Body of pancreas (tissue), 4 donors: ENCODE data around the gene C19orf12. TPM values are rescaled to one million over a fixed set of nuclear protein-coding genes. Genes with fewer than 3 reads are reported as not detected.

ENCODE experiments used
- ATAC-seq: fragments of 150-250 bp; one replicate; pipeline ENCODE4 v1.9.1; 2016
- DNase-seq, 4 donors: peaks; one replicate each; pipeline ENCODE4 v3.0.0-alpha.2; 2019
- H3K27ac ChIP-seq, 4 donors: fragments of 200-600 bp; sonication (generic); 1 replicate in 3 of 4; 2 replicates in 1 of 4; pipeline versions ENCODE4 v1.5.1 to v1.6.1; 2016 to 2019; ENCODE audit warnings: mild to moderate bottlenecking in 1 of 4, mixed read lengths in 1 of 4, moderate library complexity in 1 of 4
- H3K27me3 ChIP-seq, 2 donors: fragments of 200-600 bp; sonication (generic); one replicate each; pipeline ENCODE4 v1.6.0; 2016; ENCODE audit warnings: mild to moderate bottlenecking in 1 of 2
- H3K36me3 ChIP-seq, 2 donors: fragments of 200-600 bp; sonication (generic); replicated peaks in 1 of 2; 2 replicates each; pipeline ENCODE4 v1.5.1; 2016; ENCODE audit warnings: low read depth in 2 of 2; ENCODE audit not compliant: insufficient read depth in 1 of 2
- H3K4me1 ChIP-seq: fragments of 200-600 bp; sonication (generic); one replicate; pipeline ENCODE4 v1.6.0; 2016
- H3K4me3 ChIP-seq, 2 donors: fragments of 200-600 bp; sonication (generic); 1 replicate in 1 of 2; 2 replicates in 1 of 2; pipeline ENCODE4 v1.5.1; 2016 to 2019
- H3K9me3 ChIP-seq, 3 donors: fragments of 200-600 bp; sonication (generic); 1 replicate in 2 of 3; 2 replicates in 1 of 3; pipeline ENCODE4 v1.5.1; 2016
- CTCF ChIP-seq, 7 experiments: fragments of 450-650 bp in 4 of 7; fragments of 200-600 bp in 3 of 7; sonication (generic) in 3 of 7; IDR thresholded peaks; one replicate each; pipeline ENCODE4 v1.5.1; 2016 to 2019; ENCODE audit warnings: antibody characterized with exemption in 7 of 7
- POLR2A ChIP-seq, 3 donors: fragments of 450-650 bp; IDR thresholded peaks; one replicate each; pipeline ENCODE4 v1.6.1; 2016; ENCODE audit warnings: antibody characterized with exemption in 3 of 3, mild to moderate bottlenecking in 2 of 3
- WGBS, 2 donors: methylation state at CpG; one replicate each; pipeline ENCODE4 v1.1.5; 2017; 5-methylcytosine and 5-hydroxymethylcytosine counted together
- intact Hi-C: fragments of 100-400 bp; cut with DNase I; formaldehyde crosslinking; loops from one replicate; pipeline ENCODE4 v1.15.1; 2023
- total RNA-seq, 2 donors: library from RNA; depleted of rRNA; stranded (reverse); fragments of >200 nt; gene quantifications; one replicate each; pipeline ENCODE4 v1.1.0, GENCODE V29; 2016

Gene C19orf12
- 10 to 100 TPM; 18.2 to 23.7 TPM for total RNA-seq

- peak within 1 kb of the TSS; percentile 72 to 95 (median 92) for H3K27ac ChIP-seq
- H3K36me3 ChIP-seq, result no peaks in the 10 kb centered on the region
- peak within 1 kb of the TSS; percentile 44 to 98 for H3K4me3 ChIP-seq
- H3K27me3 ChIP-seq, result no peaks in the 10 kb centered on the region
- no peaks in the 10 kb centered on the region for H3K9me3 ChIP-seq
- 0 to 1% methylated on average over 10 to 64 of the region's 72 CpGs for WGBS, 2 donors
- peaks cover 42% of the 10 kb centered on the region for H3K4me1 ChIP-seq
- ATAC-seq (peak; percentile 78), DNase-seq (peak; percentile 67 to 70 (median 68))
- TF ChIP-seq POLR2A (IDR thresholded peaks at IDR 0.05), result peak; percentile 73 to 87 (median 84)
- TF ChIP-seq CTCF (IDR thresholded peaks at IDR 0.05), result no peak
- intact Hi-C loops, result loop anchor here (5.0 kb wide), 1 partner anchor 103 kb away; no protein-coding TSS in a partner anchor
These were observed at the start of gene C19orf12 for GRCh38 chr19:29714953-29715700. Gene C19orf12 (minus strand): TSS chr19:29715261. CDS start chr19:29708413, 6,848 bp downstream.

GRCh38 chr19:29764361-29764760 is 49.3 kb upstream of the C19orf12 start:
- WGBS, 2 donors, result 84 to 92% methylated on average over 8 of the region's 8 CpGs
- no peaks in the 10 kb centered on the region for H3K27me3 ChIP-seq
- peaks cover 8% of the 10 kb centered on the region for H3K4me1 ChIP-seq
- no peak overlapping the region for H3K4me3 ChIP-seq
- intact Hi-C loops, result no loop called here
- no peak overlapping the region for H3K27ac ChIP-seq
- H3K9me3 ChIP-seq, result no peaks in the 10 kb centered on the region
- H3K36me3 ChIP-seq, result no peaks in the 10 kb centered on the region
- ATAC-seq (no peak), DNase-seq (no peak)
- no peak for TF ChIP-seq CTCF (IDR thresholded peaks at IDR 0.05)
- TF ChIP-seq POLR2A (IDR thresholded peaks at IDR 0.05), result no peak

- DNase-seq, result no peak
- 74 to 80% methylated on average over 4 of the region's 4 CpGs for WGBS, 2 donors
- peaks cover 8% of the 10 kb centered on the region for H3K4me1 ChIP-seq
- intact Hi-C loops, result no loop called here
- no peak for ATAC-seq
- H3K4me3 ChIP-seq, result no peak overlapping the region
- TF ChIP-seq POLR2A (IDR thresholded peaks at IDR 0.05) (no peak), CTCF (IDR thresholded peaks at IDR 0.05) (no peak)
- no peaks in the 10 kb centered on the region for H3K9me3 ChIP-seq
- no peak overlapping the region for H3K27ac ChIP-seq
- no peaks in the 10 kb centered on the region for H3K27me3 ChIP-seq
- no peaks in the 10 kb centered on the region for H3K36me3 ChIP-seq
These were observed 48.1 kb upstream of the C19orf12 start for GRCh38 chr19:29763196-29763595.

GRCh38 chr19:29761575-29762232 is 46.6 kb upstream of the C19orf12 start:
- H3K36me3 ChIP-seq, result no peaks in the 10 kb centered on the region
- H3K27ac ChIP-seq, result no peak overlapping the region
- TF ChIP-seq POLR2A (IDR thresholded peaks at IDR 0.05), result no peak
- no peak for TF ChIP-seq CTCF (IDR thresholded peaks at IDR 0.05)
- no peak overlapping the region for H3K4me3 ChIP-seq
- H3K27me3 ChIP-seq, result no peaks in the 10 kb centered on the region
- WGBS, 2 donors, result 53 to 57% methylated on average over 12 to 14 of the region's 14 CpGs
- DNase-seq (no peak), ATAC-seq (no peak)
- H3K9me3 ChIP-seq, result no peaks in the 10 kb centered on the region
- H3K4me1 ChIP-seq, result peaks cover 8% of the 10 kb centered on the region
- intact Hi-C loops, result no loop called here
